Body of pancreas (tissue), 4 donors: ENCODE measurements around the gene SETD7.

Source experiments
- POLR2A ChIP-seq, 3 donors: fragments of 450-650 bp; IDR thresholded peaks; one replicate each; pipeline ENCODE4 v1.6.1; 2016; ENCODE audit warnings: antibody characterized with exemption in 3 of 3, mild to moderate bottlenecking in 2 of 3
- TF ChIP-seq, protein P1 (sequence below), 7 experiments: fragments of 450-650 bp in 4 of 7; fragments of 200-600 bp in 3 of 7; sonication (generic) in 3 of 7; IDR thresholded peaks; one replicate each; pipeline ENCODE4 v1.5.1; 2016 to 2019; ENCODE audit warnings: antibody characterized with exemption in 7 of 7

DNA sequence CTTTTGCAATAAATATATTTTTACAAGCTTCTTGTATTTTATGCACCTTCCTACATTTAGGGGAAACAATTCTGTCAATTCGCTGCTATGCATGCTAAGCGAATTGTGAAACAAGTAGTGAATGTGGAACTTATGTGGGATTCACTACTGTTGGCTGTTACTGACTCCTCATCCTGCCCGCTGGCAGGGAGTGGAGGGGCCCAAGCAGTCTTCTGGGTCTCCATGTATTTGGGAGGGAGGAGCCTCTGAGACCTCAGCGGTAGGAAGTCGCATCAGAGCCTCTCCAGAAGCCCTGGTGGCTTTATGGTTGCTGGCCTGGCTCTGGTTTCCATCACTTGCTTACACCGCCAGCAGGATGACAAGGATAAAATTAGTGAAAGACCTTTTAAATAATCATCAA is 3.7 kb upstream of the SETD7 start:
- TF ChIP-seq, protein P1, sequence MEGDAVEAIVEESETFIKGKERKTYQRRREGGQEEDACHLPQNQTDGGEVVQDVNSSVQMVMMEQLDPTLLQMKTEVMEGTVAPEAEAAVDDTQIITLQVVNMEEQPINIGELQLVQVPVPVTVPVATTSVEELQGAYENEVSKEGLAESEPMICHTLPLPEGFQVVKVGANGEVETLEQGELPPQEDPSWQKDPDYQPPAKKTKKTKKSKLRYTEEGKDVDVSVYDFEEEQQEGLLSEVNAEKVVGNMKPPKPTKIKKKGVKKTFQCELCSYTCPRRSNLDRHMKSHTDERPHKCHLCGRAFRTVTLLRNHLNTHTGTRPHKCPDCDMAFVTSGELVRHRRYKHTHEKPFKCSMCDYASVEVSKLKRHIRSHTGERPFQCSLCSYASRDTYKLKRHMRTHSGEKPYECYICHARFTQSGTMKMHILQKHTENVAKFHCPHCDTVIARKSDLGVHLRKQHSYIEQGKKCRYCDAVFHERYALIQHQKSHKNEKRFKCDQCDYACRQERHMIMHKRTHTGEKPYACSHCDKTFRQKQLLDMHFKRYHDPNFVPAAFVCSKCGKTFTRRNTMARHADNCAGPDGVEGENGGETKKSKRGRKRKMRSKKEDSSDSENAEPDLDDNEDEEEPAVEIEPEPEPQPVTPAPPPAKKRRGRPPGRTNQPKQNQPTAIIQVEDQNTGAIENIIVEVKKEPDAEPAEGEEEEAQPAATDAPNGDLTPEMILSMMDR (IDR thresholded peaks at IDR 0.05) = no peak
- no peak for TF ChIP-seq POLR2A (IDR thresholded peaks at IDR 0.05)
